Neuronal stem cell (in vitro differentiated cells): Measurements from ENCODE around the gene CYTH2.

Experiments
- DNase-seq: peaks from one replicate; pipeline ENCODE4 v3.0.0-alpha.2; 2013; ENCODE audit warnings: low spot score
- H2AFZ ChIP-seq: one replicate; pipeline ENCODE4 v1.6.1; 2013; ENCODE audit warnings: mild to moderate bottlenecking, low read length, inconsistent platforms
- H2AK5ac ChIP-seq: 2 replicates; pipeline ENCODE4 v1.6.1; 2013; ENCODE audit warnings: low read depth, mild to moderate bottlenecking, inconsistent platforms, low read length, moderate library complexity, mixed read lengths
- H2BK120ac ChIP-seq: 2 replicates; pipeline ENCODE4 v1.6.1; 2013; ENCODE audit warnings: low read depth, mild to moderate bottlenecking, inconsistent platforms, low read length, moderate library complexity, mixed read lengths
- H2BK12ac ChIP-seq: one replicate; pipeline ENCODE4 v1.6.1; 2013; ENCODE audit warnings: low read length, inconsistent platforms
- H2BK15ac ChIP-seq: 2 replicates; pipeline ENCODE4 v1.6.1; 2013; ENCODE audit warnings: mild to moderate bottlenecking, low read length, inconsistent platforms, mixed read lengths
- H2BK5ac ChIP-seq: one replicate; pipeline ENCODE4 v1.6.1; 2013; ENCODE audit warnings: inconsistent platforms, mild to moderate bottlenecking, low read length, moderate library complexity
- H3K14ac ChIP-seq: one replicate; pipeline ENCODE4 v1.6.1; 2013; ENCODE audit warnings: low read length, inconsistent platforms
- H3K18ac ChIP-seq: 2 replicates; pipeline ENCODE4 v1.6.1; 2013; ENCODE audit warnings: low read length, inconsistent platforms
- H3K23ac ChIP-seq: 2 replicates; pipeline ENCODE4 v1.6.1; 2013; ENCODE audit warnings: low read depth, mild to moderate bottlenecking, mixed read lengths, low read length, inconsistent platforms; ENCODE audit not compliant: poor library complexity
- H3K27ac ChIP-seq: replicated peaks from 3 replicates; pipeline ENCODE4 v1.5.1; 2013; ENCODE audit warnings: low read length, inconsistent platforms
- H3K27me3 ChIP-seq, 3 experiments: 2 replicates each; pipeline ENCODE4 v1.6.1; 2013; ENCODE audit warnings: low read length in 3 of 3, mild to moderate bottlenecking in 2 of 3, inconsistent platforms in 1 of 3, low read depth in 1 of 3, mixed read lengths in 1 of 3, moderate library complexity in 1 of 3; ENCODE audit not compliant: control insufficient read depth in 3 of 3, insufficient read depth in 3 of 3
- H3K36me3 ChIP-seq, 2 donors: replicated peaks in 1 of 2; 2 replicates each; pipeline ENCODE4 v1.6.1; 2013; ENCODE audit warnings: low read length in 2 of 2; ENCODE audit not compliant: control insufficient read depth in 2 of 2, insufficient read depth in 2 of 2
- H3K4ac ChIP-seq: 2 replicates; pipeline ENCODE4 v1.6.1; 2013; ENCODE audit warnings: inconsistent platforms, mild to moderate bottlenecking, low read length, moderate library complexity
- H3K4me1 ChIP-seq, 2 donors: 1 replicate in 1 of 2; 2 replicates in 1 of 2; pipeline ENCODE4 v1.6.1; 2013; ENCODE audit warnings: low read length in 2 of 2, low read depth in 1 of 2; ENCODE audit not compliant: control insufficient read depth in 2 of 2, insufficient read depth in 1 of 2
- H3K4me2 ChIP-seq: one replicate; pipeline ENCODE4 v1.6.1; 2013; ENCODE audit warnings: mild to moderate bottlenecking, low read length, inconsistent platforms; ENCODE audit not compliant: insufficient read depth, poor library complexity, severe bottlenecking
- H3K4me3 ChIP-seq, 2 donors: 2 replicates each; pipeline ENCODE4 v1.5.1; 2013; ENCODE audit warnings: low read length in 2 of 2, mild to moderate bottlenecking in 2 of 2, inconsistent platforms in 1 of 2, moderate library complexity in 1 of 2
- H3K79me1 ChIP-seq: one replicate; pipeline ENCODE4 v1.6.1; 2013; ENCODE audit warnings: low read depth, mild to moderate bottlenecking, inconsistent platforms, low read length, moderate library complexity
- H3K9ac ChIP-seq: one replicate; pipeline ENCODE4 v1.6.1; 2013; ENCODE audit warnings: mild to moderate bottlenecking, low read depth, low read length, inconsistent platforms; ENCODE audit not compliant: poor library complexity
- H3K9me3 ChIP-seq, 2 donors: replicated peaks in 1 of 2; 2 replicates each; pipeline versions ENCODE3 to v1.6.1; 2013; ENCODE audit warnings: low read length in 2 of 2, mild to moderate bottlenecking in 2 of 2, inconsistent platforms in 1 of 2, low read depth in 1 of 2, mixed read lengths in 1 of 2, moderate library complexity in 1 of 2; ENCODE audit not compliant: control insufficient read depth in 2 of 2, insufficient read depth in 1 of 2
- H4K8ac ChIP-seq: one replicate; pipeline ENCODE4 v1.6.1; 2013; ENCODE audit warnings: low read depth, mild to moderate bottlenecking, inconsistent platforms, low read length, moderate library complexity
- H4K91ac ChIP-seq: one replicate; pipeline ENCODE4 v1.6.1; 2013; ENCODE audit warnings: low read length, low read depth, mild to moderate bottlenecking, inconsistent platforms; ENCODE audit not compliant: poor library complexity
- WGBS, 2 donors: extraction: QIAGEN DNeasy Blood & Tissue Kit; methylation state at CpG; one replicate each; pipeline ENCODE4 v1.1.7; 2013; ENCODE audit warnings: missing lambda C conversion rate in 2 of 2, mixed read lengths in 1 of 2; ENCODE audit not compliant: insufficient read length in 2 of 2, insufficient replicate concordance in 1 of 2; ENCODE audit errors: extremely low coverage in 2 of 2; 5-methylcytosine and 5-hydroxymethylcytosine counted together

The CYTH2 gene

GRCh38 chr19:48466561-48467325, 2.4 kb upstream of the CYTH2 start:
- no peak overlapping the region for H2BK120ac ChIP-seq
- H2BK12ac ChIP-seq, result peak overlapping the region; percentile 28
- H3K4ac ChIP-seq, result peak overlapping the region; percentile 42
- peaks cover 14 to 15% of the 10 kb centered on the region in 2 donors for H3K4me1 ChIP-seq
- H3K9me3 ChIP-seq, result no peaks in the 10 kb centered on the region
- H3K27ac ChIP-seq, result peak overlapping the region; percentile 55
- no CpG with 5 or more reads among the region's 16 CpGs for WGBS, 2 donors
- H3K4me2 ChIP-seq, result no peak overlapping the region
- peak overlapping the region in 1 of 2 donors; percentile 12 for H3K4me3 ChIP-seq
- peaks cover 5% of the 10 kb centered on the region for H3K79me1 ChIP-seq
- H3K27me3 ChIP-seq, result no peaks in the 10 kb centered on the region
- DNase-seq, result no peak
- H3K18ac ChIP-seq, result peak overlapping the region; percentile 79
- no peak overlapping the region for H2AFZ ChIP-seq
- H2BK5ac ChIP-seq, result peak overlapping the region; percentile 9
- H4K8ac ChIP-seq, result no peak overlapping the region
- H2AK5ac ChIP-seq, result peak overlapping the region; percentile 82
- no peak overlapping the region for H3K9ac ChIP-seq
- peak overlapping the region; percentile 83 for H2BK15ac ChIP-seq
- H3K36me3 ChIP-seq, result peaks cover 17 to 19% of the 10 kb centered on the region in 2 donors
- H3K23ac ChIP-seq, result peak overlapping the region; percentile 13
- H4K91ac ChIP-seq, result no peak overlapping the region
- H3K14ac ChIP-seq, result no peak overlapping the region

- Histone ChIP-seq H3K36me3 (peaks cover 33 to 40% of the 10 kb centered on the region in 2 donors), H2AFZ (peak overlapping the region; percentile 86), H3K27me3 (no peaks in the 10 kb centered on the region), H3K27ac (peak overlapping the region; percentile 95), H3K23ac (peak overlapping the region; percentile 89), H2BK120ac (no peak overlapping the region), H4K8ac (no peak overlapping the region), H2AK5ac (no peak overlapping the region), H4K91ac (no peak overlapping the region), H3K14ac (no peak overlapping the region), H3K79me1 (peaks cover 15% of the 10 kb centered on the region), H2BK12ac (no peak overlapping the region), H2BK5ac (peak overlapping the region; percentile 79), H3K4ac (no peak overlapping the region), H3K9me3 (peaks cover 0 to 2% of the 10 kb centered on the region in 2 donors), H3K9ac (no peak overlapping the region), H3K4me1 (peaks cover 14 to 15% of the 10 kb centered on the region in 2 donors), H2BK15ac (no peak overlapping the region), H3K18ac (no peak overlapping the region), H3K4me2 (peak overlapping the region; percentile 28), H3K4me3 (peak overlapping the region; percentile 91 to 94)
- peak; percentile 100 for DNase-seq
- WGBS, 2 donors, result no CpG with 5 or more reads among the region's 36 CpGs
These were observed 339 bp upstream of the CYTH2 start for GRCh38 chr19:48468772-48469288.

DNA sequence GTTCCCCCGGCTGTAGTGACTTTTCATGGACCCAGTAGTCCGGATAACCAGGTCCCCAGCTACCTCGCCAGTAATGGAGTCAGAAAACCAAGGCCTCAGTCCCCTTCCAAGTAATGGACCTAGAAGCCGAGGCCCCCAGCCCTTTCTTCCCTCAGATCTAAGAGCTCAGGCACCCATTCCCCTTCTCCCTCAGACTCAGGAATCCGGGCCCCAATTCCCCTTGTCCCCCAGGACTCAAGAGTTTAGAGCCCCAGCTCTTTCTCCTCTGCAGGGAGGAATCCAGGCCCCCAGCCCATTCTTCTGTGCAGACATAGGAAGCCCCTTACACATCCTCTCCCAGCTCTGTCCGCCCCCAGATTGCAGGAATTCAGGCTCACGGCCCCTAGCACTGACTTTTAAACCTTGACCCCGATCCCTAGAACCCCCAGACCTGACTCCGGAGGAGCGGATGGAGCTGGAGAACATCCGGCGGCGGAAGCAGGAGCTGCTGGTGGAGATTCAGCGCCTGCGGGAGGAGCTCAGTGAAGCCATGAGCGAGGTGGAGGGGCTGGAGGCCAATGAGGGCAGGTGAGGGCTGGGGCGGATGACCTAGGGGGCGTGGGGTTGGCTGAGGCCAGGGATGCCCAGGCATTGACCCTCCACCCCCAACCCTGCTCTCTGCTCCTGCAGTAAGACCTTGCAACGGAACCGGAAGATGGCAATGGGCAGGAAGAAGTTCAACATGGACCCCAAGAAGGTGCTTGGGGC, 938 bp downstream of the CYTH2 start:
- H3K14ac ChIP-seq, result no peak overlapping the region

GRCh38 chr19:48470856-48471255, 1.7 kb downstream of the CYTH2 start:
- H3K4me3 ChIP-seq, result peak overlapping the region in 1 of 2 donors; percentile 91
- no peak overlapping the region for H3K4me2 ChIP-seq
- no CpG with 5 or more reads among the region's 10 CpGs for WGBS, 2 donors

More for the DNA sequence above, 938 bp downstream of the CYTH2 start:
- Histone ChIP-seq H3K36me3 (peaks cover 45 to 53% of the 10 kb centered on the region in 2 donors), H3K4ac (no peak overlapping the region), H3K4me2 (peak overlapping the region; percentile 71), H3K79me1 (peaks cover 18% of the 10 kb centered on the region), H3K4me1 (peaks cover 14 to 15% of the 10 kb centered on the region in 2 donors), H3K18ac (no peak overlapping the region), H3K9me3 (peaks cover 0 to 2% of the 10 kb centered on the region in 2 donors), H4K91ac (no peak overlapping the region), H2AFZ (peak overlapping the region; percentile 86), H3K27ac (no peak overlapping the region), H2AK5ac (no peak overlapping the region), H3K23ac (no peak overlapping the region), H2BK120ac (no peak overlapping the region), H4K8ac (no peak overlapping the region), H2BK12ac (no peak overlapping the region), H3K4me3 (peak overlapping the region; percentile 83 to 91), H3K9ac (peak overlapping the region; percentile 56), H2BK5ac (peak overlapping the region; percentile 79), H3K27me3 (no peaks in the 10 kb centered on the region), H2BK15ac (no peak overlapping the region)
- no peak for DNase-seq
- no CpG with 5 or more reads among the region's 20 CpGs for WGBS, 2 donors

More at GRCh38 chr19:48470856-48471255, 1.7 kb downstream of the CYTH2 start:
- no peak overlapping the region for H2AFZ ChIP-seq
- DNase-seq, result no peak
- H3K9me3 ChIP-seq, result peaks cover 0 to 2% of the 10 kb centered on the region in 2 donors
- H3K27ac ChIP-seq, result no peak overlapping the region
- no peak overlapping the region for H2AK5ac ChIP-seq
- H4K8ac ChIP-seq, result no peak overlapping the region
- H3K4ac ChIP-seq, result no peak overlapping the region
- H3K18ac ChIP-seq, result no peak overlapping the region
- no peak overlapping the region for H2BK5ac ChIP-seq
- H3K23ac ChIP-seq, result no peak overlapping the region
- peaks cover 14 to 15% of the 10 kb centered on the region in 2 donors for H3K4me1 ChIP-seq
- H3K36me3 ChIP-seq, result peaks cover 53 to 61% of the 10 kb centered on the region in 2 donors
- no peaks in the 10 kb centered on the region for H3K27me3 ChIP-seq
- peaks cover 18% of the 10 kb centered on the region for H3K79me1 ChIP-seq
- H4K91ac ChIP-seq, result no peak overlapping the region
- no peak overlapping the region for H2BK120ac ChIP-seq
- no peak overlapping the region for H2BK15ac ChIP-seq
- H3K9ac ChIP-seq, result no peak overlapping the region
- H2BK12ac ChIP-seq, result no peak overlapping the region
- no peak overlapping the region for H3K14ac ChIP-seq
